COLO668 (cell line): ENCODE data around the gene DDN.
A peak's percentile ranks its signal among the peaks of the same experiment; 100 is the strongest.

Experiments used
- DNase-seq: peaks from one replicate; lab custom pipeline; 2025; ENCODE audit not compliant: unreplicated experiment; lab: John Stamatoyannopoulos, UW

Gene DDN

DNA sequence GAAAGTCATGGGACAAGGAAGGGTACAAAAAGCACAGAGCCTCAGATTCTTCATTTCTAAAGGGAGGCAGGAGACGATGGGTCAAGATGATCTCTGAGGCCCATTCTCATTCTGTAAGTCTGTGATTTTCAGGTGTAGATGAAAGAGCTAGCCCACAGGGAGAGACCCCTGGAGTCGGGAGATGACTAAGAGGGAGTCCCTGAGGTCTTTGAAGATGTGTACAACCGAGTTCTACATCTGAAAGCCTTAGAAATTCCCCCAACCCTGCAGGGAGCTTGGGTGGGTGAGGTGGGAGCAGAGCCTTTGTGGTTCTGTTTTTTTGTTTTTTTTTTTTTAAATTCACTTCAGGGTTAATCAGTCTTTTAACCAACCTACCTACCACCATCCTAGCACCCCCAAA, 30.7 kb downstream of the DDN start:
- no peak for DNase-seq

DNA sequence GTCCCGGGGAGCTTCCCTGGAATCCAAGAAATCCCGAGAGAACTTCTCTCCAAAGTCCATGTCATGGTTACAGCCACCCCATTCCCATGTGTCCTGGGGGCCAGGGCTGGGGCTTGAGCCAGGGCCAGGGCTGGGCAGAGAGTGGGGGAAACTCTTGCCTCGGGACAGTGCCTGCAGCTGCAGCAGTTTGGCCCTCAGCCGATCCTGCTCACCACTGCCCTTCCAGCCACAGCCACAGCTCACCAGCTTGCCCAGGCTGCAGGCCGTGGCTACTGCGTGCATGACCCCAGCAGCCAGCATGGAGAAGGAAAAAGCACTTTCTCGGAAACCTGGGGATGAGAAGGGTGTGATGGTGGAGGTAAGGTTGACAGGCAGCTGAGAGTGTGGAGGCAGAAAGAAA, 31.2 kb downstream of the DDN start:
- no peak for DNase-seq

DNA sequence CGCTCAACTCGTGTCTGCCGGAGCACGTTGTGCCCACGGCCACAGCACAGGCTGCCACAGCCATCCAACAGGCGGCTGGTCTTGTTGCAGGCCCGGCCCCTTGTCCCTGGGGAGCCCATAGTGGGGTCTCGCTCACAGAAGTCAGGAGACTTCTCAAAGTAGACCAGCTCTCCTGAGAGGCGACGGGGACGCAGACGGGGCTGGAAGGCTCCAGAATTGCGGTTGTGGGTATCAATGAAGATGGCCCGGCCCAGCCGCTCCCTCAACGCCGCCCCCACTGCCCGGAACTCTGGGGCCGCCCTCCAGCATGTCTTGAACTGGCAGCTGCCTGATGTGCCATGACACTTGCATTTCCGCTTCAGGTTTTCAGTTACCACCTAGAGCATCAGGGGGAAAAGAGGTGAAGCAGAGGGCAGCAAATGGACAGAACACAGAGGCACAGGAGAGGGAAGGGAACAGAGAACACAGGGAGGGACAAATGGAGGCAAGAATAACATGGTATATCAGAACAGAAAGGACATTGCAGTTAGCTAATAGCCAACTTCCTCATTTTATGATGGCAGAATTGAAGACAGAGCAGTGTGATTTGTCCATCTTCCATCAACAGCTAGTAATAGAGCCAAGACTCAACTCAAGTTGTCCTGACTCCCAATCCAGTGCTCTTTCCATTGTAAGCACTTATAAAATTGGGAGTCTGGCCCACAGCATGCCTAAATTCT, 32.8 kb downstream of the DDN start:
- no peak for DNase-seq

DNA sequence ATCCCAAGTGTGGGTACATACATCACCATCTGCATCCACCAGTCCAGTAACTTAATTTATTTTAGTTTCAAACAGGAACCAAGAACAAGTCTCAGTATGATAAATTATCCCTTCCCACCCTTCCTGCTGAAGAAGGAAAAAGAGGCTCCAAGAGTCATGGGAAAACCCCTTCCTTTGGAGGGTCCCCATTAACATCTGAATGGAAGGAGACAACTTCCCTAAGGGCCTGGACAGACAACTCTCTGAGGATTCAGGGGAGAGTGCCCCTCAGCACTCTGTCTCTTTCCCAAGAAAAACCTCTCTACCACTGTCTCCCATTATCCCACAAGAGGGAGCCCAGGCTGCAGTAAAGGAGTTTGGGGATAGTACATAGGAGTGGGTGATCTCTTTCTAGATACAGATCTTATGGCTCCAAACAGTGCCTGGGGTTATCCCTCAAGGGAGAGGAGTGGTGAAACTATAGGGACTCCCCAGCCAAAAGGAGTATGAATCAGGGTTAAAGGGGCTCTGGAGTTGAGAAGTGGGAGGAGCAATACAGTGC, 33.8 kb downstream of the DDN start:
- no peak for DNase-seq

DNA sequence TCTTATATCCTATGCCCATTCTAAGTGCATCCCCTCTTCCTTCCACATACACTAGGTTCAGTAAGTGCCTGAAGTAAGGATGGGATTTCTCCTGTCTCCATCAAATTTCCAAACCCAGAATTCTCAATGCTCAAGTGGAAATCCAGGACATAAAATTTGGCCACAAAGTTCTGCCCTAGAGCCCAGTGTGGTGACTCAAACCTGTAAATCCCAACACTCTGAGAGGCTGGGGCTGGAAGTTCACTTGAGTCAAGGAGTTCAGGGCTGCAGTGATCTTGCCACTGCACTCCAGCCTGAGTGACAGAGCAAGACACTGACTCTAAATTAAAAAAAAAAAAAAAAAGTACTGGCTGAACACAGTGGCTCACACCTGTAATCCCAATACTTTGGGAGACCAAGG, 37.4 kb downstream of the DDN start:
- DNase-seq = no peak

DNA sequence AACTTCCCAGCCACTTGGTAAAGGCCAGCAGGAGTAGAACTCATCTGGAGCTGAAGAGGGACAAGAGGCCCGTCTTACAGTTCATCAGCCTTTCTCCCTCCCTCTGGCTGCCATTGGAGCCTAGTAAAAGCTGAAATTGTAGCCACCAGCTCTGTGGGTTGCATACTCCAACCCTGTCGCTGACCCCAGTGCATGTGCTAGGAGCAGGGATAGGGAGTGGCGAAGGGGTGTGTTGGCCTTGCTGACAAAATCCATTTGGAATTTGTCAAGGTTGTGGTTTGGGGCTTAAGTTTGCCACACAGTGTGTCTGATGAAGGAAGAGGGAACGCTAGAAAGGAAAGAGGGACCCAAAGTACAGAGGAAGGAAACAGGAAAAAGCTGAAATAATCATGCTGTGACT, 37.8 kb downstream of the DDN start:
- DNase-seq = no peak

DNA sequence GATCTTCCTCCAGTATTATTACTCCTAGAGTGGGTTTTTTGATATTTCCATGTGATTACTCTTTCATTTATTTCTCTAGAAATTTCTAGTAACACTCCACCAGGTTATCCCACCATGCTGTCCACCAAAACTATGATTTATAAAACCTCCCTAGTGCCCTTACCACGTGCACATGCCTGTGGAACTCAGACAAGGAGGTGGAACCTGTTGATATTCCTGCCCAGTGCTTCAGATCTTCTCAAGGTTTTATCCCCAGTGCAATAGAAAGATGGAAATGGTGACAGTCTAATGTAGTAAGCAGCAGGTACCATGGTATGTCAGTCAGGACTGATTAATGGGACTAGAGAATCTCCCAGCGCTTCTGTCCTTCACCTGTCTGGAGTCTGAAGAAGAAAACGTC, 38.3 kb downstream of the DDN start:
- no peak for DNase-seq

DNA sequence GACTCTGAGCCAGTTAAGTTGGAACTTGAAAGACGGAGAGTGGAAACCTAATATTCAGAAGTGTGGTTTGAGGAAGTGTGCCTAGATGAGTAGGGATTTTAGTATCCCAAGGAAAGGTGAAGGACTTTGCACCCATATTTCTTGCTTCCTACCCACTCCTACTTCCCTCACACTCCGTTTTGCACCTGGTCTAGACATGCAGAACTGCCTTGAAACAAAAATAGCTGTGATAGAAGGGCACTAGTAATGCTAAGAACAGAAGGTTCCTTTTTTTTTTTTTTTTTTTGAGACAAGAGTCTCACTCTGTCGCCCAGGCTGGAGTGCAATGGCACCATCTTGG, 41.2 kb downstream of the DDN start:
- no peak for DNase-seq

DNA sequence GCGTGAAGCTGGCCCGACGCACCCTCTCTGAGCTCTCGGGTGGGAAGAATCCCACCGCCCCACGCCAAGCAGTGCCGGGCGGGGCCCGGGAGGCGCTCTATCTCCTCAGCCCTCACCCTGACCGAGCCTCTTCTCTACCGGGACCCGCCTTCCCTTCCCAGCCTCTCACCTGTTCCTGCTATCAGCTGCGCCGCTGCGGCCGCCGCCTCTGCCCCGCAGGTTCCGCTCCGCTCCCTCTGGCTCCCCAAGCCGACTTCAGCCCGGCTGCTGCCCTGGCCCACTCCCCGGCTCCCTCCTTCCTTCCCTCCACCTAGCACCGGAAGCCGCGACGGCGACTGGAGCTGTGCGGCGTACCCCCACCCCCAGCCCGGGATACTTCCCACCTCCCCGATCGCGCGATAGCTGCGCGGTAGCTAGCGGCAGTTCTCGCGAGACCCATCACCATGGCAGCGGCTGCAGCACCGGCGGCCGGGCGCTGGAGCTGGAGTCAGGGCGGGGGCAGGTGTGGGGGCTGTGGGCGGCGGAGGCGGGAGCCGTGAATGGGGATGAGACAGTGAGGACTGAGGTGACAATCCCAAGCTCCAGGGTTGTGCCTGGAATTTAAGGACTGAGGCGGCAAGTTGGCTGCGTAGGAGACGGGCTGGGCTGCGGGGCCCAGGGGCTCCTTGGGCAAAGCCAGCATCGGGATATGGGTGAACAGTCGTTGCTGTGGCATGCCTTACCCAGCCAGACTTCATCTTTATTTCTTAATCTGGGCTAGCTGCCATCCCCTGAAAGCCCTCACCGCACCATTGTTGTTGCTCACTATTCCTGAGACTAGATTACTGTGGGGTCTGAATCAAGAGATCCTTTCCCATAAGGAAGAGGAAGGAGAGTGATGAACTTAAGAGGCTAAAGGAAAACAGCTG, 41.8 kb downstream of the DDN start, which contains the start of gene ARF3:
Gene ARF3 (minus strand): TSS at position 347 of the 908 bp plus-strand sequence. CDS start 16,392 bp downstream, outside the sequence.
- peak; percentile 94 for DNase-seq

DNA sequence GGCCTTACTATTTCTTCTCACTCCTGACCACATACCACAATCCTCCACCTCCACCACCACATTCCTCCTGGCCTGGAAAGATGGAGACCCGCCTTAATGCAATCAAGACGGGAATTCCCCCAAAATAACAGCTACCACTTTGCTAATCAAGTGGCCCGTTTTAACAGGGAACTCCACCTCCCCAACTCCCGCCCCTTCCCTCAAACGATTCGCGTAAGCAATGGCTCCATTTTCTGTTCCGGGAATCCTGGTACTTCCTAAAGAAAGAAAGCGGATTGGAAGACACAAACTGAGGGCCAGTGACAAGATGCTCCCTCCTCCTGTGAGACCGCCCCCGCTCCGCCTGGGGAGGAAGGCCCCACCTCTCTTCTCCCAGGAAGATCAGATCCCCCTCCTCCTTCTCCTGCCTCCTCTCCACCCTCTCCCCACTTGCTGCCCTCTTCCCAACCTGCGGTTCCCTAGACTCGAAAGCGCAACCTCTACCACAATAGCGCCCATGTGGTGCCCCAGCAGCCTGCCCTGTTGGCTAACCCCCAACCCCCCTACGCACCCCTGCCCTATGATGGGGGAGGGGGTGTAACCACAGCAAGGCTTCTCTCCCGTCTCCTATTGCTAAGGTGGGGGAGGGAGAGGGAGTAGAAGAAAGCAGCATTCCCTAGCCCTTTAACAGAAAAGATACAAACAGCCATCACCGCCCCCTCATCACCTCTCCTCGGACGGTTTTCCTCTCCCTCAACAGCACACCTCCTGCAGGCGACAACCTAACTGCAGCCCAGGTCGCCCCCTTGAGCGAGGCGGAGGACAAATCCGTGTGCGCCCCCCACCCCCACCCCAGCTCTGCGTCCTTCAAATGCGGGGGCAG, 42.7 kb downstream of the DDN start:
- DNase-seq = peak; percentile 37

DNA sequence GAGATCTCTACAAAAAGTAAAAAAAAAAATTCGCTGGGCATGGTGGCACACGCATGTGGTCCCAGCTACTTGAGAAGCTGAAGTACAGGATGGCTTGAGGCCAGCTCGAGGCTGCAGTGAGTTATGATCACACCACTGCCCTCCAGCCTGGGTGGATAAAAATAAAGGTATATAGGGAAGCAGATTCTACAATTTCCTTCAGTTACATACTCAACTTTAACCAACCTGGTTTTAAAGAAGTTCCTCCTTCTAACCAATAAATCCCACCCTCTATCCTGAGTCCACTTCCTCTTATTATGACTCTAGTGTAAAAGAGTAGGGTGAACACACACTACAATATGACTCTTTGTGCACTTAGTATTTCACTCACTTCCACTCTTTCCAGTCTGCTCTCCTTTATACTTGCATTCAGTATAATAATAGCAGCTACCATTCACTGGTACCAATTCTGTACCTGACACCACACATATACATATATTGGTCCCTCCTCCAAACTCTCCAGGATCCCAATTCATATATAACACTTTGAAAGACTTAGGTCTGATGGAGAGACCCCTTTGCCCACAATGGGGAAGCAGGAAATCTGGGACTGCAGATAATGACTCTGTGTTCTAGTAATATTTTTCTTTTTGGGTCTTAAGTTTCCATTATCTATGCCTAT, 44.2 kb downstream of the DDN start:
- DNase-seq = no peak

DNA sequence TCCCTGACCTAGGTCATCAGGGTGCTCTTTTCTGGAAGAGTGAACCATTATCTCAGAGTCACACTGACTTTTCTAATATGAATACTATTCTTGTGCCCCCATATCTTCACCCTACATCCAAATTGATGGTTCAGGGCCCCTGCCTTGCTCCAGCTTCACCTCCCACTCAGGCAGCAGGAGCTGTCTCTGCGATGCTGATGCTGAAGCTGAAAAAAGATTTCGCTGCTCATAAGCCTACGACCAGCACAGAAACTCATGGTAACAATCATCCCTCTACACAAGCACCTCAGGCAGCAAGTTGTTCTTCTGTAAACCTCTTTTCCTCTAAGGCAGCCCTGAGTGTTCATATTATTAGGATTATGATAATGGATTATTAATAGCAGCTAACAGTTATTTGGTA, 45.1 kb downstream of the DDN start:
- no peak for DNase-seq

DNA sequence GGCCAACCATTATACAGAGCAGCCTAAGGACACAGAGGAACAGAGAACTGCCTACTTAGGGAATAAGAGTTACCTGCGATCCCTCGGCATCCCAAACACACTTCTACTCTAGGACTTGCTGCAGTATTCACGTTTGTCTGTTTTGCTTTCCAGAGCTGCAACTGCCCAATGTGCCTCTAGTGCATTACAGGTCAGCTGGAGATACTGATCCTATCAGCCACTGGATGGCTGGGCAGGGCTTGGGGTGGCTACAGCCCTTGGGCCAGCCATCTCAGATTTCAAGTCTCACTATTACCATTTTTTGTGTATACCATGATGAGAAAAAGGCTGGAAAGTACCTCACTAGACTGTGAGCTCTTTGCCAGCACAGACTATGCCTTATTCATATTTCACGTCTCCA, 46.5 kb downstream of the DDN start:
- DNase-seq = no peak

DNA sequence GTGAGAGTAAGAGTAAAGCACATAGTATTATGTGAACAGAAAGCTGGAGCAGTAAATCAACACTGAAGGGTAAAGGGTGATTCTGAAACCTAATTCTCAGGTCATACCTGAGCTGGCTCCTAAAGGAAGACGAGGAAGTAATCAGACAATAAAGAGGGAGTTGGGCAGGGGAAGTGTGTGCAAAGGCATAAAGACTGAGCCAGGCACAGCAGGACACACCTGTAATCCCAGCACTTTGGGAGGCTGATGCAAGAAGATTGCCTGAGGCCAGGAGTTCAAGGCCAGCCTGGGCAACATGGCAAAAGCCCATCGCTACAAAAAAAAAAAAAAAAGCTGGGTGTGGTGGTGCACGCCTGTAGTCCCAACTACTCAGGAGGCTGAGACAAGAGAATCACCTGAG, 51.4 kb downstream of the DDN start:
- no peak for DNase-seq

DNA sequence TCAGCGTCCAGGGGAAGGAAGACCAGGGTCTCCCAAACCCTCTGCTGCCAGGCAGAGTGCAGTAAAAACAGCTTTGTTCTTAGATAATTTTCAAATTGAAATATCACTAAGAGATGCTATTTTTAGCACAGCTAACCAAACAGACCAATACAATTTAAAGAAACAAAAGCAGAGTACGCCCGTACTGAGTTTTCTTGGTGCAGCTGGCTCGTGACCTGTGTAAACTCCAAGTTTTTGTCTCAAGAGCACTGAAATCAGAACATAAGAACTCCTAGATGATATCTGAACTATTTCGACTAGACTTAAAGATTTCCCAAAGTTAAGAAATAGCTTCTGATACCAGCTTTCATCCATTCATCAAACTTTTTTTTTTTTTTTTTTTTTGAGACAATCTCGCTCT, 52.2 kb downstream of the DDN start:
- no peak for DNase-seq

DNA sequence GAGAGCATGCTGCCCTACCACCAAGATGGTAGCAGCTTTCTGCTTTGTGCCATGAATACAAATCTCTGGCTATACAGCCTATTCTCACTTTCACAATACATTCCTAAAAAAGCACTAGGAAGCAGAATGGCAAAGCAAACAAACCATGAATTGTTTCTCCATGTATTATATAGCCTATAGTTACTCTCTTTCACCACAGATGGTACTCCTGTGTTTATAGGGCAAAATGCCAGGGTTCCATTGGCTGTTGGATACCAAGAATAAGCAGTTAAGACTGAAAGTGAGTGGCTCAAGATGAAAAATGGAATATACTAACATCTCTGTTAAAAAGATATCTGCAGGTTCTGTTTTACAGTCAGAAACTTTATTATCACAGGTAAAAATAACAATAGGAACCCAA, 53.0 kb downstream of the DDN start:
- DNase-seq = no peak
